PC-3 (cell line): Measurements from ENCODE around the gene ADORA2A. TPM values are rescaled to one million over a fixed set of nuclear protein-coding genes. Genes with fewer than 3 reads are reported as not detected.

ENCODE experiments used
- ATAC-seq: fragments of 200-7000 bp; cut with Tn5 transposase; 2 replicates; pipeline ENCODE4 v1.9.1; 2020; ENCODE audit warnings: mild to moderate bottlenecking, moderate library complexity
- BruUV-seq: library from RNA; stranded (reverse); fragments of 400-500 nt; replicated peaks from 2 replicates; lab custom pipeline; 2021; lab: Mats Ljungman, UMichigan
- CTCF ChIA-PET: fragments of 300-600 bp; sonication (Branson Sonifier 250); formaldehyde crosslinking; loops from one replicate; lab custom pipeline; 2022; ENCODE audit warnings: antibody characterized with exemption; lab: Charles Lee
- POLR2A ChIA-PET: fragments of 300-600 bp; sonication (Branson Sonifier 250); formaldehyde crosslinking; loops from one replicate; lab custom pipeline; 2022; ENCODE audit warnings: antibody characterized with exemption; ENCODE audit not compliant: unreplicated experiment; lab: Charles Lee
- DNase-seq: peaks from one replicate; pipeline ENCODE4 v3.0.0-alpha.2; 2015
- H2AFZ ChIP-seq: fragments of 300-600 bp; sonication (generic); 2 replicates; pipeline ENCODE4 v1.6.0; 2016; ENCODE audit warnings: antibody characterized with exemption, low read length
- H3F3A ChIP-seq: fragments of 300-600 bp; sonication (generic); one replicate; pipeline ENCODE4 v1.6.0; 2017; ENCODE audit warnings: antibody characterized with exemption, low read length, control low read depth, mild to moderate bottlenecking; ENCODE audit not compliant: unreplicated experiment
- H3K27ac ChIP-seq: fragments of 300-600 bp; sonication (generic); 2 replicates; pipeline ENCODE4 v1.5.1; 2016; ENCODE audit warnings: mild to moderate bottlenecking, low read length
- H3K27me3 ChIP-seq: fragments of 300-600 bp; sonication (generic); 2 replicates; pipeline ENCODE4 v1.6.1; 2016; ENCODE audit warnings: low read length, mixed read lengths
- H3K36me3 ChIP-seq: fragments of 300-600 bp; sonication (generic); 2 replicates; pipeline ENCODE4 v1.6.1; 2016; ENCODE audit warnings: low read depth, mixed run types, low read length, mixed read lengths
- H3K4me1 ChIP-seq: fragments of 300-600 bp; sonication (generic); 2 replicates; pipeline ENCODE4 v1.5.1; 2016; ENCODE audit warnings: low read length; ENCODE audit not compliant: insufficient read depth
- H3K4me2 ChIP-seq: fragments of 300-600 bp; sonication (generic); 2 replicates; pipeline ENCODE4 v1.6.0; 2016; ENCODE audit warnings: low read length
- H3K4me3 ChIP-seq: fragments of 300-600 bp; sonication (generic); 2 replicates; pipeline ENCODE4 v1.5.1; 2016; ENCODE audit warnings: mild to moderate bottlenecking, low read length, mixed read lengths
- H3K79me2 ChIP-seq: fragments of 300-600 bp; sonication (generic); 2 replicates; pipeline ENCODE4 v1.6.1; 2017; ENCODE audit warnings: low read length, mixed read lengths
- H3K9ac ChIP-seq: fragments of 300-600 bp; sonication (generic); 2 replicates; pipeline ENCODE4 v1.6.0; 2016; ENCODE audit warnings: mild to moderate bottlenecking, low read length
- H3K9me2 ChIP-seq: fragments of 300-600 bp; sonication (generic); replicated peaks from 2 replicates; pipeline ENCODE4 v1.6.1; 2016; ENCODE audit warnings: mixed run types, low read length, mixed read lengths
- H3K9me3 ChIP-seq: fragments of 300-600 bp; sonication (generic); 2 replicates; pipeline ENCODE4 v1.6.1; 2016; ENCODE audit warnings: low read length, mixed read lengths
- H4K20me1 ChIP-seq: fragments of 300-600 bp; sonication (generic); 2 replicates; pipeline ENCODE4 v1.6.1; 2016; ENCODE audit warnings: low read length, mixed read lengths
- CTCF ChIP-seq: fragments of 300-600 bp; sonication (generic); conservative IDR thresholded peaks from 2 replicates; pipeline ENCODE4 v1.5.1; 2017; ENCODE audit warnings: antibody characterized with exemption, low read depth, mild to moderate bottlenecking, low read length
- EZH2 ChIP-seq: fragments of 300-600 bp; sonication (generic); IDR thresholded peaks from one replicate; pipeline ENCODE4 v1.6.1; 2017; ENCODE audit warnings: antibody characterized with exemption, mild to moderate bottlenecking, low read length; ENCODE audit not compliant: unreplicated experiment
- EZH2phosphoT487 ChIP-seq: fragments of 300-600 bp; sonication (generic); IDR thresholded peaks from 2 replicates; pipeline ENCODE4 v1.6.1; 2018; ENCODE audit warnings: mild to moderate bottlenecking, antibody characterized with exemption, low read length, borderline replicate concordance
- intact Hi-C: fragments of 100-400 bp; cut with micrococcal nuclease; formaldehyde crosslinking; loops from 2 replicates; pipeline ENCODE4 v1.9.0; 2023
- total RNA-seq: library from RNA; depleted of rRNA; stranded (reverse); fragments of >200 nt; gene quantifications from 2 replicates; pipeline ENCODE4 v1.2.3, GENCODE V29; 2014

The ADORA2A gene
- total RNA-seq, 1 experiment from 2014 or later = 1.7 TPM

GRCh38 chr22:24423519-24424000 is 3.8 kb upstream of the ADORA2A start:
- H3K79me2 ChIP-seq = no peaks in the 10 kb centered on the region
- DNase-seq (peak; percentile 34), ATAC-seq (peak; percentile 67)
- H3K27me3 ChIP-seq = no peaks in the 10 kb centered on the region
- intact Hi-C loops = loop anchor here (2.0 kb wide), 1 partner anchor 97 kb away; no protein-coding TSS in a partner anchor
- ChIA-PET POLR2A (no interaction called here), CTCF (interaction anchor here (0.7 kb wide), 1 partner anchor 98 kb away, joined by 3 read pairs; no protein-coding TSS in a partner anchor)
- no peaks in the 10 kb centered on the region for H3K9me2 ChIP-seq
- H3K36me3 ChIP-seq = no peaks in the 10 kb centered on the region
- H2AFZ ChIP-seq = no peak overlapping the region
- H3K4me3 ChIP-seq = peak overlapping the region; percentile 61
- no peaks in the 10 kb centered on the region for H4K20me1 ChIP-seq
- H3K4me1 ChIP-seq = no peaks in the 10 kb centered on the region
- H3K4me2 ChIP-seq = peak overlapping the region; percentile 81
- H3K27ac ChIP-seq = no peak overlapping the region
- H3K9me3 ChIP-seq = no peaks in the 10 kb centered on the region
- BruUV-seq = no TSS peak
- H3F3A ChIP-seq = no peaks in the 10 kb centered on the region
- TF ChIP-seq EZH2 (no peak), CTCF (peak; percentile 63)
- H3K9ac ChIP-seq = no peak overlapping the region

GRCh38 chr22:24424001-24424900 is 3.1 kb upstream of the ADORA2A start:
- TF ChIP-seq EZH2phosphoT487 (no peak), CTCF (no peak), EZH2 (no peak)
- Histone ChIP-seq H4K20me1 (no peaks in the 10 kb centered on the region), H3K9me2 (no peaks in the 10 kb centered on the region), H3K9ac (no peak overlapping the region), H2AFZ (0 out of 2 replicates have a peak overlapping the region, but pooled peaks have one; percentile 48), H3K9me3 (no peaks in the 10 kb centered on the region), H3K79me2 (no peaks in the 10 kb centered on the region), H3K4me1 (no peaks in the 10 kb centered on the region), H3K27ac (no peak overlapping the region), H3K36me3 (no peaks in the 10 kb centered on the region), H3K4me3 (peak overlapping the region; percentile 61), H3K4me2 (peak overlapping the region; percentile 81), H3K27me3 (no peaks in the 10 kb centered on the region), H3F3A (no peaks in the 10 kb centered on the region)
- CTCF ChIA-PET = interaction anchor here (0.7 kb wide), 1 partner anchor 97 kb away, joined by 3 read pairs; no protein-coding TSS in a partner anchor
- no TSS peak for BruUV-seq
- intact Hi-C loops = no loop called here
- POLR2A ChIA-PET = no interaction called here
- ATAC-seq (peak; percentile 10; the same call in 1 of the 2 replicates), DNase-seq (no peak)
